ENCODE data around the gene CELF1.

The CELF1 gene

DNA sequence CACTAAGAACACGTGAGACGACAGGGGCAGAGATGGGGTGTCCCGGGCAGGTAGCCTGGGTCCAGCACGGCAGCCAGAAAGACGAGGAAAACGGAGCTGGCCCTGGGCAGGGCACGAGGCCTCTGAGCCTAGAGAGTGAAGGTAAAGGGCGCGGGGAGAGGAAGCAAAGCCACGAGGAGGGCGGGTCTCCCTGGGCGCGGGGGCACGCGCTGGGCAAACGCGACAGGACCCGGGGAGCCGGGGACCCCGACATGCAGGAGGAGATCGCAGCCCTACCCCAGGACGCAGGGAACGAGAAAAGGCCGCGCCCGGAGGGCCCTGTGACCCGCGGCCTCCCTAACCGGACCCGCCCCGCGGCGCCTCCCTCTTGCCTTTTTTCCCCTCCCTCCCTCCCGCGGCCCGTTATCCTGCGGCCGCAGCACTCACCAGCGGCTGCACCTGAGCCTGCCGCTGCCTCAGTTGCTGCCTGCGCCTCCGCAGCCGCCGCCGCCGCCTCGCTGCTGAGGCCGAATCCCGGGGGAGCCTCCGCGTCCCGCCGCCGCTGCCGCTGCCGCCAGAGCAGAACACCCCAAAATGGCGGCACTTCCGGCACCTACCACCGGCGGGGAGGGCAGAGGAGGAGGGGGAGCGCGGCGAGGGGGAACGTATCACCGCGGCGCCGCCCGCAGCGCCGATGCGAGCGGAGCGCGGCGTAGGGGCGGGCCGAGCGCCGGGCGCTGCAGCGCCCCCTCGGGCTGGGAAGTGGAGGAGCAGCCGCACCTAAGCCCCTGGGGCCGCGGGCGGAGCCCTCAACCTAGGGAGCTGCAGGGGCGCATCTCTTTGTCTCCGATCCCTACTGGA, at the start of gene CELF1:
TSS of gene CELF1 (minus strand) at position 567 of the 840 bp plus-strand sequence. CDS start 53,609 bp downstream, outside the sequence.
- Histone ChIP-seq H3K4me2 (ENCODE audit: low read depth, low read length, poor library complexity, severe bottlenecking) (peak within 1 kb of the TSS; percentile 94), H3K4me1 (ENCODE audit: insufficient read depth, low read length, poor library complexity, severe bottlenecking) (peaks cover 31% of the 10 kb centered on the region), H3F3A (ENCODE audit: low read depth) (no peaks in the 10 kb centered on the region), H3K4me3 (ENCODE audit: low read length, poor library complexity, severe bottlenecking) (peak within 1 kb of the TSS; percentile 99), H2AFZ (ENCODE audit: low read length) (peak within 1 kb of the TSS; percentile 99), H3K36me3 (ENCODE audit: insufficient read depth, low read length) (no peaks in the 10 kb centered on the region), H3K79me2 (ENCODE audit: insufficient read depth, low read length) (peaks cover 55% of the 10 kb centered on the region), H3K9me2 (replicated peaks; ENCODE audit: low read depth, low read length) (no peaks in the 10 kb centered on the region), H3K9ac (ENCODE audit: low read depth, low read length, poor library complexity, severe bottlenecking) (peak within 1 kb of the TSS; percentile 95), H3K9me3 (ENCODE audit: insufficient read depth, low read depth, low read length) (no peaks in the 10 kb centered on the region), H3K27me3 (ENCODE audit: insufficient read depth, low read length, poor library complexity, severe bottlenecking) (no peaks in the 10 kb centered on the region), H4K20me1 (ENCODE audit: insufficient read depth, low read length, poor library complexity, severe bottlenecking) (peaks cover 47% of the 10 kb centered on the region)
- TF ChIP-seq EZH2phosphoT487 (IDR thresholded peaks at IDR 0.05; ENCODE audit: borderline replicate concordance) (no peak), CTCF (conservative IDR thresholded peaks at IDR 0.05; ENCODE audit: low read length) (peak; percentile 72)

DNA sequence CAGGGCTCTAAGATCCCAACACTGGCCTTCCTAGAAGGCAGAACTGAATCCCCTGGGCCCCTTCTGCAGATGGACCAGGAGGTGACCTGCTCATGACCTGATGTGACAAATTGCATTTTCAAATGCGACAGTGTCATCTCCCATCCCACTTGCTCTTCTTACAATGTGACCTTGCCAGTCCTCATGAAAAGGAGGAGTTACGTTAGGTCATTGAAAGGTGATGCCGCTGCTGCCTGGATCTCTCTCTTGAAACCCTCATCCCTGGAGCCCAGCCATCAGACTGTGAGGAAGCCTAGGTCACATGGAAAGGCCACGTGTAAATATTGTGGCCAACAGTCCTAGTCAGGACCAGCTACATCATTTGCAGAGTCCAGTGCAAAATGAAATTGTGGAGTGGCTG, 47.0 kb upstream of the CELF1 start:
- no peaks in the 10 kb centered on the region for H4K20me1 ChIP-seq (ENCODE audit: insufficient read depth, low read length, poor library complexity, severe bottlenecking)
- no peaks in the 10 kb centered on the region for H3K9me2 ChIP-seq (replicated peaks; ENCODE audit: low read depth, low read length)
- no peaks in the 10 kb centered on the region for H3K27me3 ChIP-seq (ENCODE audit: insufficient read depth, low read length, poor library complexity, severe bottlenecking)
- H3K9ac ChIP-seq (ENCODE audit: low read depth, low read length, poor library complexity, severe bottlenecking), result peak overlapping the region; percentile 40
- no peaks in the 10 kb centered on the region for H3K9me3 ChIP-seq (ENCODE audit: insufficient read depth, low read depth, low read length)
- peaks cover 26% of the 10 kb centered on the region for H3K4me1 ChIP-seq (ENCODE audit: insufficient read depth, low read length, poor library complexity, severe bottlenecking)
- no peaks in the 10 kb centered on the region for H3K79me2 ChIP-seq (ENCODE audit: insufficient read depth, low read length)
- no peaks in the 10 kb centered on the region; the same call in 1 of the 2 replicates for H3F3A ChIP-seq (ENCODE audit: low read depth)
- TF ChIP-seq EZH2phosphoT487 (IDR thresholded peaks at IDR 0.05; ENCODE audit: borderline replicate concordance) (no peak), CTCF (conservative IDR thresholded peaks at IDR 0.05; ENCODE audit: low read length) (no peak)
- H2AFZ ChIP-seq (ENCODE audit: low read length), result no peak overlapping the region
- H3K4me3 ChIP-seq (ENCODE audit: low read length, poor library complexity, severe bottlenecking), result no peak overlapping the region
- H3K36me3 ChIP-seq (ENCODE audit: insufficient read depth, low read length), result no peaks in the 10 kb centered on the region
- H3K4me2 ChIP-seq (ENCODE audit: low read depth, low read length, poor library complexity, severe bottlenecking), result no peak overlapping the region

DNA sequence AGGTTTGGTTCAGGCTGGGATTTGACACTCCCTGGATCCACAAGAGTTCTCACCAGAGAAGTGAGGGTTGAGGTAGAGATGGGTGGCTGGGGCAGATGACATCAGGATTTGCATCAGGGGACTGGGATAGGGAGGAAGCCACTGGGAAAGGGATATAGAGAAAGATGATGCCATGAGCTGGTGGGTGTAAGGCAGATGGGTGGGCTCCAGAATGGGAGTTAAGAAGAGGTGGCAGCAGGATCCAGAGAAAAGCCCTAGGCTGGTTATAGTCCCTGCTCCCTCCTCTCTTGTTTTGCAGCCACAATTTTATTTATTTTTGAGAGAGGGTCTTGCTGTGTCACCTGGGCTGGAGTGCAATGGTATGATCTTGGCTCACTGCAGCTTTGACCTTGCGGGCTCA, 43.0 kb upstream of the CELF1 start:
- peaks cover 8% of the 10 kb centered on the region; the same call in 1 of the 2 replicates for H3F3A ChIP-seq (ENCODE audit: low read depth)
- H3K9me2 ChIP-seq (replicated peaks; ENCODE audit: low read depth, low read length), result no peaks in the 10 kb centered on the region
- H3K4me3 ChIP-seq (ENCODE audit: low read length, poor library complexity, severe bottlenecking), result no peak overlapping the region
- no peak overlapping the region for H3K9ac ChIP-seq (ENCODE audit: low read depth, low read length, poor library complexity, severe bottlenecking)
- peaks cover 56% of the 10 kb centered on the region for H3K4me1 ChIP-seq (ENCODE audit: insufficient read depth, low read length, poor library complexity, severe bottlenecking)
- no peaks in the 10 kb centered on the region for H3K27me3 ChIP-seq (ENCODE audit: insufficient read depth, low read length, poor library complexity, severe bottlenecking)
- H3K9me3 ChIP-seq (ENCODE audit: insufficient read depth, low read depth, low read length), result no peaks in the 10 kb centered on the region
- no peaks in the 10 kb centered on the region for H4K20me1 ChIP-seq (ENCODE audit: insufficient read depth, low read length, poor library complexity, severe bottlenecking)
- H3K79me2 ChIP-seq (ENCODE audit: insufficient read depth, low read length), result peaks cover 22% of the 10 kb centered on the region
- H3K36me3 ChIP-seq (ENCODE audit: insufficient read depth, low read length), result no peaks in the 10 kb centered on the region
- H2AFZ ChIP-seq (ENCODE audit: low read length), result no peak overlapping the region
- TF ChIP-seq EZH2phosphoT487 (IDR thresholded peaks at IDR 0.05; ENCODE audit: borderline replicate concordance) (no peak), CTCF (conservative IDR thresholded peaks at IDR 0.05; ENCODE audit: low read length) (no peak)
- no peak overlapping the region for H3K4me2 ChIP-seq (ENCODE audit: low read depth, low read length, poor library complexity, severe bottlenecking)
